NCI-H1694 (cell line): ENCODE results near the gene ZNF776.
"Not testable (repeated sequence)": the region's sequence is repeated elsewhere in the genome, so short reads cannot be mapped to it uniquely, and the experiment has no call there.

Experiments used
- DNase-seq: peaks from one replicate; lab custom pipeline; 2025; lab: John Stamatoyannopoulos, UW

ZNF776 gene

GRCh38 chr19:57746580-57747471 lies at the start of gene ZNF776:
ZNF776 (plus strand) TSS chr19:57746815; CDS start chr19:57747059, 244 bp downstream.
- DNase-seq = peak; percentile 88

- no peak for DNase-seq
Measured at GRCh38 chr19:57701625-57702024, 45.0 kb upstream of the ZNF776 start.

GRCh38 chr19:57706346-57706745 lies 40.3 kb upstream of the ZNF776 start:
- no peak for DNase-seq

- DNase-seq = no peak
Measured at GRCh38 chr19:57708641-57709361, 37.8 kb upstream of the ZNF776 start, which contains the start of gene ZNF154. ZNF154 (minus strand) TSS chr19:57709204; CDS start chr19:57708971, 233 bp downstream.

- DNase-seq = no peak
Measured at GRCh38 chr19:57709616-57710015, 37.0 kb upstream of the ZNF776 start.

- DNase-seq = no peak
Measured at GRCh38 chr19:57712222-57712621, 34.4 kb upstream of the ZNF776 start.

- no peak for DNase-seq
Measured at GRCh38 chr19:57719424-57719823, 27.2 kb upstream of the ZNF776 start.

GRCh38 chr19:57719901-57720519 lies 26.6 kb upstream of the ZNF776 start:
- DNase-seq = no peak

GRCh38 chr19:57720878-57721277 lies 25.7 kb upstream of the ZNF776 start:
- no peak for DNase-seq

GRCh38 chr19:57738320-57738719 lies 8.3 kb upstream of the ZNF776 start:
- not testable (repeated sequence) for DNase-seq

- not testable (repeated sequence) for DNase-seq
Measured at GRCh38 chr19:57738770-57739169, 7.8 kb upstream of the ZNF776 start.

GRCh38 chr19:57747472-57747807 lies 825 bp downstream of the ZNF776 start:
- no peak for DNase-seq

GRCh38 chr19:57748029-57748428 lies 1.4 kb downstream of the ZNF776 start:
- no peak for DNase-seq

GRCh38 chr19:57754091-57754673 lies 7.6 kb downstream of the ZNF776 start:
- DNase-seq = no peak

- DNase-seq = no peak
Measured at GRCh38 chr19:57755031-57755430, 8.4 kb downstream of the ZNF776 start.

GRCh38 chr19:57757941-57758340 lies 11.3 kb downstream of the ZNF776 start:
- no peak for DNase-seq

- no peak for DNase-seq
Measured at GRCh38 chr19:57759096-57759495, 12.5 kb downstream of the ZNF776 start.

GRCh38 chr19:57769345-57770131 lies 22.9 kb downstream of the ZNF776 start, which contains the start of gene ZNF586:
ZNF586 (plus strand) TSS chr19:57769676; CDS start chr19:57769843, 167 bp downstream.
- peak; percentile 58 for DNase-seq

GRCh38 chr19:57771417-57771816 lies 24.8 kb downstream of the ZNF776 start:
- DNase-seq = no peak

- no peak for DNase-seq
Measured at GRCh38 chr19:57773488-57773887, 26.9 kb downstream of the ZNF776 start.

GRCh38 chr19:57776764-57777296 lies 30.2 kb downstream of the ZNF776 start:
- DNase-seq = no peak
